H1 (cell line): ENCODE results near the gene NELL1. TPM values are rescaled to one million over a fixed set of nuclear protein-coding genes. Genes with fewer than 3 reads are reported as not detected.

Experiments used
- CTCF ChIA-PET: fragments of 300-600 bp; sonication (Branson Sonifier 250); formaldehyde crosslinking; loops from one replicate; lab custom pipeline; 2021; ENCODE audit not compliant: partially characterized antibody; lab: Charles Lee
- POLR2A ChIA-PET: fragments of 300-600 bp; sonication (Branson Sonifier 250); formaldehyde crosslinking; loops from one replicate; lab custom pipeline; 2021; ENCODE audit warnings: inconsistent platforms; ENCODE audit not compliant: partially characterized antibody; lab: Charles Lee
- DNase-seq, 2 experiments: peaks; one replicate each; pipeline versions ENCODE4 v3.0.0 to v3.0.0-alpha.2; 2010 to 2022; ENCODE audit warnings: low spot score in 2 of 2, low read depth in 1 of 2, mixed read lengths in 1 of 2
- FAIRE-seq: peaks from 2 replicates; lab custom pipeline; 2011; peaks lifted over from hg19 to GRCh38; lab: Jason Lieb, UNC
- H2AFZ ChIP-seq: 2 replicates; pipeline ENCODE4 v1.8.1; 2012; ENCODE audit warnings: low read length, inconsistent platforms
- H2AK5ac ChIP-seq: 2 replicates; pipeline ENCODE4 v1.6.1; 2013; ENCODE audit warnings: low read depth, low read length
- H2BK120ac ChIP-seq: replicated peaks from 2 replicates; pipeline ENCODE3; 2013; ENCODE audit warnings: low read depth, low read length, inconsistent platforms
- H2BK12ac ChIP-seq: 2 replicates; pipeline ENCODE4 v1.6.1; 2013; ENCODE audit warnings: low read depth, low read length
- H2BK15ac ChIP-seq: 2 replicates; pipeline ENCODE4 v1.6.1; 2013; ENCODE audit warnings: low read length
- H2BK20ac ChIP-seq: 2 replicates; pipeline ENCODE4 v1.6.1; 2013; ENCODE audit warnings: low read length
- H2BK5ac ChIP-seq: 2 replicates; pipeline ENCODE4 v1.6.1; 2013; ENCODE audit warnings: low read depth, low read length
- H3K14ac ChIP-seq: 2 replicates; pipeline ENCODE4 v1.6.1; 2013; ENCODE audit warnings: inconsistent platforms; ENCODE audit not compliant: insufficient read length
- H3K18ac ChIP-seq: 2 replicates; pipeline ENCODE4 v1.6.1; 2013; ENCODE audit warnings: low read length; ENCODE audit errors: extremely low read depth
- H3K23ac ChIP-seq: 2 replicates; pipeline ENCODE4 v1.6.1; 2013; ENCODE audit warnings: inconsistent platforms; ENCODE audit not compliant: insufficient read length
- H3K23me2 ChIP-seq: 2 replicates; pipeline ENCODE4 v1.6.1; 2013; ENCODE audit warnings: low read depth, low read length
- H3K27ac ChIP-seq: 2 replicates; pipeline ENCODE4 v1.6.1; 2011; ENCODE audit warnings: low read depth, low read length, inconsistent platforms
- H3K27me3 ChIP-seq, 4 experiments: replicated peaks in 1 of 4; 1 replicate in 1 of 4; 2 replicates in 3 of 4; pipeline versions ENCODE4 v1.6.1 to v1.8.1; 2011 to 2013; ENCODE audit warnings: low read length in 3 of 4, mild to moderate bottlenecking in 3 of 4, inconsistent platforms in 2 of 4, mixed read lengths in 2 of 4, moderate library complexity in 1 of 4; ENCODE audit not compliant: control insufficient read depth in 3 of 4, insufficient read depth in 3 of 4; ENCODE audit errors: extremely low read depth in 1 of 4
- H3K36me3 ChIP-seq, 4 experiments: 2 replicates each; pipeline versions ENCODE4 v1.6.1 to v1.8.1; 2011 to 2013; ENCODE audit warnings: mild to moderate bottlenecking in 4 of 4, low read length in 3 of 4, moderate library complexity in 2 of 4, control low read depth in 1 of 4, inconsistent platforms in 1 of 4; ENCODE audit not compliant: insufficient read depth in 4 of 4, control insufficient read depth in 2 of 4
- H3K4ac ChIP-seq: replicated peaks from 2 replicates; pipeline ENCODE3; 2013; ENCODE audit warnings: low read length, low read depth, mixed read lengths, inconsistent platforms; ENCODE audit not compliant: insufficient read length
- H3K4me1 ChIP-seq, 4 experiments: replicated peaks in 1 of 4; 1 replicate in 1 of 4; 2 replicates in 3 of 4; pipeline versions ENCODE4 v1.6.1 to v1.8.1; 2011 to 2013; ENCODE audit warnings: low read length in 3 of 4, inconsistent platforms in 2 of 4, mixed read lengths in 1 of 4; ENCODE audit not compliant: insufficient read depth in 4 of 4, control insufficient read depth in 3 of 4
- H3K4me2 ChIP-seq, 2 experiments: 2 replicates each; pipeline versions ENCODE4 v1.6.1 to v1.8.1; 2011 to 2013; ENCODE audit warnings: low read depth in 2 of 2, low read length in 2 of 2, control low read depth in 1 of 2, inconsistent platforms in 1 of 2, mild to moderate bottlenecking in 1 of 2; ENCODE audit not compliant: insufficient read depth in 1 of 2
- H3K4me3 ChIP-seq, 4 experiments: fragments of 200-600, 300-600 bp in 1 of 4; sonication (generic), shearing (Covaris generic), sonication (Bioruptor Twin) in 1 of 4; 2 replicates each; pipeline versions ENCODE4 v1.5.1 to v1.8.1; 2011 to 2016; ENCODE audit warnings: low read length in 4 of 4, low read depth in 3 of 4, control low read depth in 2 of 4, inconsistent platforms in 2 of 4, mild to moderate bottlenecking in 2 of 4, mixed read lengths in 1 of 4, moderate library complexity in 1 of 4; ENCODE audit not compliant: insufficient read depth in 2 of 4; ENCODE audit errors: extremely low read depth in 1 of 4
- H3K56ac ChIP-seq: replicated peaks from 2 replicates; pipeline ENCODE3; 2013; ENCODE audit warnings: low read depth, mild to moderate bottlenecking, mixed read lengths, low read length, inconsistent platforms; ENCODE audit not compliant: insufficient read length
- H3K79me1 ChIP-seq: 2 replicates; pipeline ENCODE4 v1.6.1; 2013; ENCODE audit warnings: low read depth, low read length, control low read depth
- H3K79me2 ChIP-seq, 2 experiments: 2 replicates each; pipeline versions ENCODE4 v1.6.1 to v1.8.1; 2012 to 2013; ENCODE audit warnings: low read length in 2 of 2, mild to moderate bottlenecking in 2 of 2, inconsistent platforms in 1 of 2; ENCODE audit not compliant: insufficient read depth in 2 of 2, control insufficient read depth in 1 of 2
- H3K9ac ChIP-seq, 4 experiments: replicated peaks in 1 of 4; 1 replicate in 1 of 4; 2 replicates in 3 of 4; pipeline versions ENCODE4 v1.6.1 to v1.8.1; 2011 to 2013; ENCODE audit warnings: low read depth in 3 of 4, low read length in 3 of 4, control low read depth in 2 of 4, mild to moderate bottlenecking in 2 of 4, moderate library complexity in 2 of 4, inconsistent platforms in 1 of 4; ENCODE audit errors: extremely low read depth in 1 of 4
- H3K9me3 ChIP-seq, 2 experiments: 2 replicates each; pipeline versions ENCODE4 v1.6.1 to v1.8.1; 2012 to 2013; ENCODE audit warnings: mild to moderate bottlenecking in 2 of 2, moderate library complexity in 2 of 2, control low read depth in 1 of 2, inconsistent platforms in 1 of 2, low read depth in 1 of 2, low read length in 1 of 2, mixed read lengths in 1 of 2; ENCODE audit not compliant: insufficient read depth in 2 of 2
- H4K20me1 ChIP-seq, 2 experiments: replicated peaks in 1 of 2; 2 replicates each; pipeline versions ENCODE3 to v1.8.1; 2011 to 2013; ENCODE audit warnings: inconsistent platforms in 2 of 2, low read length in 2 of 2, mild to moderate bottlenecking in 1 of 2; ENCODE audit not compliant: insufficient read depth in 2 of 2, control insufficient read depth in 1 of 2
- H4K5ac ChIP-seq: 2 replicates; pipeline ENCODE4 v1.6.1; 2013; ENCODE audit warnings: low read length, low read depth, mixed read lengths, inconsistent platforms; ENCODE audit not compliant: insufficient read length
- H4K8ac ChIP-seq: 2 replicates; pipeline ENCODE4 v1.8.0; 2013; ENCODE audit warnings: mild to moderate bottlenecking, moderate library complexity, low read length, inconsistent platforms; ENCODE audit not compliant: insufficient read depth; ENCODE audit errors: extremely low read depth
- H4K91ac ChIP-seq: replicated peaks from 2 replicates; pipeline ENCODE3; 2013; ENCODE audit warnings: low read length, mixed read lengths, inconsistent platforms; ENCODE audit not compliant: insufficient read length
- ATF2 ChIP-seq: IDR thresholded peaks from 2 replicates; pipeline ENCODE4 v1.6.1; 2012; ENCODE audit warnings: low read length, inconsistent platforms
- GABPA ChIP-seq: IDR thresholded peaks from 2 replicates; pipeline ENCODE4 v1.6.1; 2011; ENCODE audit warnings: mild to moderate bottlenecking, low read length, moderate library complexity, borderline replicate concordance; ENCODE audit not compliant: insufficient read depth
- SIN3A ChIP-seq, 2 experiments: IDR thresholded peaks in 1 of 2; conservative IDR thresholded peaks in 1 of 2; 2 replicates each; pipeline ENCODE4 v1.6.1; 2011 to 2012; ENCODE audit warnings: low read length in 2 of 2, improper control_type of control experiment in 1 of 2, low read depth in 1 of 2, mild to moderate bottlenecking in 1 of 2
- SP2 ChIP-seq: IDR thresholded peaks from 2 replicates; pipeline ENCODE4 v1.6.1; 2012; ENCODE audit warnings: mild to moderate bottlenecking, low read length, inconsistent platforms
- WGBS, 2 experiments: shearing (Covaris generic) in 1 of 2; methylation state at CpG; one replicate each; pipeline versions ENCODE4 v1.1.6 to v1.1.7; 2013 to 2015; ENCODE audit warnings: low lambda C conversion rate in 2 of 2, mixed read lengths in 2 of 2, inconsistent platforms in 1 of 2, low coverage in 1 of 2, missing lambda C conversion rate in 1 of 2; ENCODE audit not compliant: insufficient replicate concordance in 2 of 2, insufficient coverage in 1 of 2, insufficient read length in 1 of 2; ENCODE audit errors: extremely low coverage in 1 of 2, missing lambda C conversion rate in 1 of 2; 5-methylcytosine and 5-hydroxymethylcytosine counted together
- polyA plus RNA-seq, 7 experiments: library from polyadenylated mRNA; depleted of rRNA in 3 of 7; stranded (reverse) in 5 of 7; unstranded in 2 of 7; fragments of >200 nt in 5 of 7; fragments of 200-250 nt in 2 of 7; gene quantifications; 1 replicate in 5 of 7; 2 replicates in 1 of 7; 4 replicates in 1 of 7; pipeline versions ENCODE4 v1.2.1 to v1.2.3, GENCODE V29; 2011 to 2013; ENCODE audit warnings: missing spikeins in 2 of 7, mixed read lengths in 2 of 7
- total RNA-seq: library from RNA; stranded (reverse); fragmentation: NEBNext Ultra II Directional; extraction: Animal tissue kit (Norgen Biotek cat#: 25700); gene quantifications from 2 replicates; pipeline ENCODE4 v1.2.1, GENCODE V29; 2021

NELL1 gene
- total and polyA plus RNA-seq, 2 of the 8 experiments (the other 6 are each of a cell fraction or from before 2014, with no cell fraction given) = 0.21 TPM; not detected in 1

DNA sequence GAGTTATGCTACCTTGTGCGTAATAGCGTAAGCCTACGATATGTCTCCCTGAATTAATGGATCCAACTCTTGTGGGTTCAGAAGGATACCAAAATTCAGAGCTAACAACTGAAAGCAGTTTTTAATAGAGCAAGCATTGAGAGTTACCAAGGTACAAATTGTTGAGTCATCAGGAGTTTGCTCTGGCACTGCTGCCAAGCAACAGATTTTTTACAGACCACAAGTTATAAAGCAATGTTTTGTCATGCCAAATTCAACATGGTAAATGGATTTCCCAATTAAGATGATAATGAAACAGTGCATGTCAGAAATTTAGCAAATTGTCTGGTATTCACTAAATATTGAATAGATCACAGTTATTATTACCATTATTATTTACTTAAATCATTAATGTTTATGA is 295.6 kb downstream of the NELL1 start:
- no peaks in the 10 kb centered on the region for H3K4me1 ChIP-seq
- H4K20me1 ChIP-seq = no peaks in the 10 kb centered on the region
- H3K9ac ChIP-seq = no peak overlapping the region
- H2AK5ac ChIP-seq = no peak overlapping the region
- WGBS, 2 experiments = 98% methylated on average over 3 of the region's 3 CpGs; no CpG with 5 or more reads in 1 of the 2 experiments
- no peak overlapping the region for H2AFZ ChIP-seq
- H2BK5ac ChIP-seq = no peak overlapping the region
- no peak for DNase-seq
- CTCF ChIA-PET = no interaction called here
- no peaks in the 10 kb centered on the region; the same call in 1 of the 2 replicates for H3K23me2 ChIP-seq
- H3K4me2 ChIP-seq = no peak overlapping the region
- TF ChIP-seq GABPA = no peak
- TF ChIP-seq ATF2 = no peak
- no peak for TF ChIP-seq SP2
- TF ChIP-seq SIN3A (conservative IDR thresholded peaks at IDR 0.05 in 1 of 2, IDR thresholded peaks at IDR 0.05 in 1 of 2; ENCODE audit: low read depth in 1 of 2, low read length in 2 of 2) = no peak
- no peak overlapping the region for H3K23ac ChIP-seq
- no peak overlapping the region for H3K18ac ChIP-seq
- no peak overlapping the region for H4K8ac ChIP-seq
- POLR2A ChIA-PET = interaction anchor here (0.6 kb wide), 1 partner anchor 12 kb away, joined by 4 read pairs; no protein-coding TSS in a partner anchor
- no peak overlapping the region for H2BK12ac ChIP-seq
- H2BK15ac ChIP-seq = no peak overlapping the region
- no peak overlapping the region for H4K91ac ChIP-seq
- no peak overlapping the region for H3K4ac ChIP-seq
- H3K79me1 ChIP-seq = no peaks in the 10 kb centered on the region
- no peak overlapping the region for H2BK120ac ChIP-seq
- H3K9me3 ChIP-seq = no peaks in the 10 kb centered on the region
- H3K27ac ChIP-seq = no peak overlapping the region
- H4K5ac ChIP-seq = no peak overlapping the region
- no peaks in the 10 kb centered on the region for H3K36me3 ChIP-seq
- H3K79me2 ChIP-seq = no peaks in the 10 kb centered on the region
- H3K4me3 ChIP-seq = no peak overlapping the region
- no peak overlapping the region for H3K56ac ChIP-seq
- no peaks in the 10 kb centered on the region for H3K27me3 ChIP-seq
- H3K14ac ChIP-seq = no peak overlapping the region
- FAIRE-seq = no peak
- H2BK20ac ChIP-seq = no peak overlapping the region
